Renal cortex interstitium (tissue), 11 donors: ENCODE data around the gene ADCYAP1R1. TPM values are rescaled to one million over a fixed set of nuclear protein-coding genes. Genes with fewer than 3 reads are reported as not detected.

Experiments
- DNase-seq, 11 donors: peaks; one replicate each; pipeline ENCODE4 v3.0.0-alpha.2; 2013; ENCODE audit warnings: low read depth in 9 of 11, low spot score in 4 of 11; ENCODE audit errors: extremely low read depth in 1 of 11
- polyA plus RNA-seq, 3 donors: library from polyadenylated mRNA; unstranded; fragments of 120-200 nt; gene quantifications; one replicate each; pipeline ENCODE4 v1.2.1, GENCODE V29; 2013; ENCODE audit not compliant: insufficient read length in 3 of 3

ADCYAP1R1 gene
- polyA plus RNA-seq, 3 donors, result 0.74 to 1.5 (median 0.93) TPM

DNA sequence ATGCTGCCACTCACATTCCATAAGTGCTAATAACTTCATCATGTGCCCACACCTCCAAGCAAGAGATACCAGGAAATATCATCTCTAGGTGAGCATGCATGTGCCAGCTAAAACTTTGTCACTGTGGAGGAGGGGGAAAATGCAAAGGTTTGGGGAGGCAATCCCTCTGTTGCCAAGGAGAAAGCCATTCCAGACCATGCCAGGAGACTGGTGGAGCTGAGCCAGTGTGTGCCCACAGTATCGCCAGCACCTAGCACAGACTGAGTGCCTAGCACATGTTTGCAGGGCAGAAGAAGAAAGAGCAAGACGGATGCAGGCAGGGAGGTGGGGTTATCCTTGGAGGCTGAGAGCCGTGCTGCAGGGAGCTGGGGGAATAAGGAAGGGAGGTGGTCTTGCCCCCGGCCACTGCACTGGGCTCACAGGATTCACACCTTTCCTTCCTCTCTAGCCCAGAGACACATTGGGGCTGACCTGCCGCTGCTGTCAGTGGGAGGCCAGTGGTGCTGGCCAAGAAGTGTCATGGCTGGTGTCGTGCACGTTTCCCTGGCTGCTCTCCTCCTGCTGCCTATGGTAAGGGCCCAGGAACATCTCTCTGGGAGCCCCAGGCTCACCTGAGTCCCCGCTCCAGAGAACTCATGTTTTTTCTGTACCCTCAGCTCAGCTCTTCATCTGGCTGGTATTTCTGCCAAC lies 10.8 kb downstream of the ADCYAP1R1 start:
- no peak for DNase-seq

GRCh38 chr7:31065021-31065593 lies 13.0 kb downstream of the ADCYAP1R1 start:
- DNase-seq, result no peak

- DNase-seq, result no peak
Measured at GRCh38 chr7:31065840-31066239, 13.7 kb downstream of the ADCYAP1R1 start.

GRCh38 chr7:31066516-31067130 lies 14.5 kb downstream of the ADCYAP1R1 start:
- DNase-seq, result no peak

GRCh38 chr7:31067491-31067890 lies 15.4 kb downstream of the ADCYAP1R1 start:
- no peak for DNase-seq

- DNase-seq, result no peak
Measured at GRCh38 chr7:31068006-31068675, 16.0 kb downstream of the ADCYAP1R1 start.

- no peak for DNase-seq
Measured at GRCh38 chr7:31069860-31070555, 17.9 kb downstream of the ADCYAP1R1 start.

GRCh38 chr7:31070991-31071644 lies 19.0 kb downstream of the ADCYAP1R1 start:
- DNase-seq, result no peak

- no peak for DNase-seq
Measured at GRCh38 chr7:31071645-31072029, 19.5 kb downstream of the ADCYAP1R1 start.

DNA sequence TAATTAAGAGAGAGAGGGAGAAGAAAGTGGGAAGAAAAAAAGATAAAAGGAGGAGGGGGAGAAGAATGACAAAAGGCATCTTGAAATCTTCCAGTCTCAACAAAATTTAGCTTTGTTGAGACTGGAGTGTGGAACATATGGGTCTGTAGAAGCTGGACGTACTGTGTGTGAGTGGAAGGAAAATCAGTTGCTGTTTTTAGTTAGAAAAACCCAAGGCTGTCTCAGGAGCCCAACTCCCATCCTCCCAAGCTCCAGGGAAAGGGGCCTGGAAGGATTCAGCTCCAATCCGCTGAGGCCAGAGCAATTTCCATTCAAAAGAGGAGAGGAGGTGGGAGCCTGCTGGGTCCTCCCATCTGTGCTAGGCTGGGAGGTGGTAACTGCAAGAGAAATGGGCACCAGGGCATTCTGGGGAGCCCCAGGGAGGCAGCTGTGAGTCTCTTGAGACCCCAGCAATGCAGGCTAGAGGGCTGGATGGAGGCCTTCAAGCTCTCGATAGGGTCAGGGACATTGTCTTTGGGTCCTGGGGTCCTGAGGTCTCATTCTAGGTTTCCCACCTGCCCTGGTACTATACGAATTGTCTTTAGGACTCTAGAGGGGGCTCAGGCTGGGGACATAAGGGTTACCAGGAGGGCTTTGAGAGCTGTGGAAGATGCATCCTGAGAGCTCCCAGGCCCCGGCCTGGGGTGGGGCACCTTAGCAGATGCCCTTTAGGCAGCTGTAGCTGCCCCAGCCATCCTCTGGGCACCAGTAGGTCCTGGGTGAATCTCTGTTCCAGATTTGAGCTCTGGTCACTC lies 21.4 kb downstream of the ADCYAP1R1 start:
- no peak for DNase-seq

- DNase-seq, result no peak
Measured at GRCh38 chr7:31074120-31074383, 21.9 kb downstream of the ADCYAP1R1 start.

GRCh38 chr7:31074403-31075085 lies 22.4 kb downstream of the ADCYAP1R1 start:
- no peak for DNase-seq

DNA sequence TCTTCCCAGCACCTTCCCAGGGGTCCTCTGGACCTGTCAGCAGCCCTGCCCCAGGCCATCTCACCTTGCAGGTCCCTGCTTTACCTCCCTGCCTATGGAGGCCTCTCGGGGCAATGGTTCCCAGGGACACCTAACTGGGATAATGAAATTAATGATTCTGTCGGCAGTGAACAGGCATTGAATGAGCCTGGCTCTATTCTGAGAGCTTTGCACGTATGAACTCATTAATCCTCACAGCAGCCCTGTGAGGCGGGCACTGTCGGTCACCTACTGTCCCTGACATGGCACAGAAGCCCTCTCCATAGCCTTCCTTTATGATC lies 22.9 kb downstream of the ADCYAP1R1 start:
- no peak for DNase-seq

DNA sequence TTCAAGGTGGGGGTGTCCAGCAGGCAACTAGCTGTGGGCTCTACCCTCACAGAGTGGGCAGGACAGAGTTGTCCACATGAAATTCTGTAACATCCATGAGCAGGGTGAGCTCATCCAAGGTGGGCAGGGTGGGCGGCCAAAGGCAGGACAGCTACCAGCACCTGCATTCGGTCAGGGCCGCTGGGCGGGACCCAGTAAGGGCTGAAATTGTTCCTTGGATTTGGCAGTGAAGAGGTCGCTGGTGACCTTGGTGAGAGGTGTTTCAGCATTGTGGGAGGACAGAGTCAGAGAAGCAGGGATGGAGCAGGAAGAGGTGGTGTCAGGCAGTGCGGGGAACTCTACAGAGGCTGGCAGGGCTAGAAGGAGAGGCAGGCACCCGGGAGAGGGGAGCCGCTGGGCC lies 23.9 kb downstream of the ADCYAP1R1 start:
- no peak for DNase-seq

DNA sequence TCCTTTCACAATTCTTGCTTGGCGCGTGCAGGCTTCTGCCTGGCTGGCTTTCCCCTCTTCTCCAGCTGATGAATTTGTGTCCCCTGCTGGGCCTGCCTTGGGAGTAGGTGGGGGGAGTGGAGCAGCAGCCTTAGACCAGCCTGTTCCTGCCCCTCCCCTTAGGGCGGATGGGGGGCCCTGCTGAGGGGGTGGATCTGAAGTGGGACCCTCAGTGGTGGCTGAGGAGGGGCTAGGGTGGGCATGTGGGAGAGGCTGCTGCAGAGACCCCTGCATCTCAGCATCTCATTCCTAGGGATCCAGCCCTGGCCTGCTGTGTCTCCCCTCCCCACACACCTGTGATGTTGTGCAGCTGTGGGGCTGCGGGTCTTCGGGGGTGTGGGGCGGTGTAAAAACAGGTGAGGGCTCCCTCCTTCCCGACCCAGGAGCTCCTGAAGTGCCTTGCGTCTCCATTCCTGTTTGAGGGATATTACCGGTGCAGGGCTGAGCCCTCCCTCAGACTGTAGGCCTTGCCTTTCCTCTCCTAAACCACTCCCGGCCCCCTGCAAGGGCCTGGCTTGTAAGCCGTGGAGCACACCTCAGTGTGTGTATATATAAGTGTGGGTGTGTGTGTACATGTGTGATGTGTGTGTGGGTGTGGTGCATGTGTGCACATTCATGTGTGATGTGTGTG lies 24.7 kb downstream of the ADCYAP1R1 start:
- no peak for DNase-seq

GRCh38 chr7:31077484-31078362 lies 25.6 kb downstream of the ADCYAP1R1 start:
- DNase-seq, result no peak
